Ishikawa (cell line): ENCODE measurements around the gene MUSTN1.

Experiments used
- CEBPB ChIP-seq: IDR thresholded peaks from 2 replicates; pipeline ENCODE4 v1.6.1; 2012
- CREB1 ChIP-seq: IDR thresholded peaks from 2 replicates; pipeline ENCODE4 v1.6.1; 2012; ENCODE audit warnings: low read depth
- EGR1 ChIP-seq: IDR thresholded peaks from 2 replicates; pipeline ENCODE4 v1.6.1; 2012
- EP300 ChIP-seq: IDR thresholded peaks from 2 replicates; pipeline ENCODE4 v1.6.1; 2012; ENCODE audit warnings: borderline replicate concordance
- FOXM1 ChIP-seq: IDR thresholded peaks from 2 replicates; pipeline ENCODE4 v1.6.1; 2012; ENCODE audit warnings: low read depth, borderline replicate concordance
- NFIC ChIP-seq: IDR thresholded peaks from 2 replicates; pipeline ENCODE4 v1.6.1; 2012
- RAD21 ChIP-seq: IDR thresholded peaks from 2 replicates; pipeline ENCODE4 v1.6.1; 2012; ENCODE audit warnings: low read depth
- TAF1 ChIP-seq: IDR thresholded peaks from 2 replicates; pipeline ENCODE4 v1.6.1; 2012; ENCODE audit warnings: low read depth, mild to moderate bottlenecking
- TCF12 ChIP-seq: IDR thresholded peaks from 2 replicates; pipeline ENCODE4 v1.6.1; 2012; ENCODE audit warnings: low read depth
- TEAD4 ChIP-seq: IDR thresholded peaks from 2 replicates; pipeline ENCODE4 v1.6.1; 2012
- YY1 ChIP-seq: IDR thresholded peaks from 2 replicates; pipeline ENCODE4 v1.6.1; 2012; ENCODE audit warnings: low read depth
- ZBTB7A ChIP-seq: IDR thresholded peaks from 2 replicates; pipeline ENCODE4 v1.6.1; 2012; ENCODE audit warnings: low read depth
- TF ChIP-seq, protein P1 (sequence below): IDR thresholded peaks from 2 replicates; pipeline ENCODE4 v1.6.1; 2012; ENCODE audit warnings: low read depth, mild to moderate bottlenecking
- TF ChIP-seq, protein P2 (sequence below): IDR thresholded peaks from 2 replicates; pipeline ENCODE4 v1.6.1; 2012
- TF ChIP-seq, protein P3 (sequence below): IDR thresholded peaks from 2 replicates; pipeline ENCODE4 v1.6.1; 2012

The MUSTN1 gene

DNA sequence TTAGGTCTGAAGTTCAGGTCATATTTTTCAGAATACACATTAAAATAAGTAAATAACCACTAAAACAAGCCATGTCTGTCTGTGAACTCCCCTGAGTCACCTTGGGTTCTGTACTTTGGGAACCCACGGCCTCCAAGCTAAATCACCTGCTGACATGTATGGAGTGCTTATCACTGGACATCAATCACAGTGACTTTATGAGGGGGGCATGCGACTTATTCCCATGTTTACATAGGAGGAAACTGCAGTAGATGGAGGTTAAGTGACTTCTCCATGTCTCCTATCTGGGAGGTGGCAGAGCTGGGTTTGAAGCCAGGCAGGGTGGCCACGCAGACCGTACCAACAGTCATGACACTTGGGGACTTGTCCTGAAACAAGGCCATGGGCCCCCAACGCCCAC is 12.5 kb downstream of the MUSTN1 start:
- no peak for TF ChIP-seq CEBPB
- no peak for TF ChIP-seq NFIC
- TF ChIP-seq EP300: no peak
- no peak for TF ChIP-seq TAF1

DNA sequence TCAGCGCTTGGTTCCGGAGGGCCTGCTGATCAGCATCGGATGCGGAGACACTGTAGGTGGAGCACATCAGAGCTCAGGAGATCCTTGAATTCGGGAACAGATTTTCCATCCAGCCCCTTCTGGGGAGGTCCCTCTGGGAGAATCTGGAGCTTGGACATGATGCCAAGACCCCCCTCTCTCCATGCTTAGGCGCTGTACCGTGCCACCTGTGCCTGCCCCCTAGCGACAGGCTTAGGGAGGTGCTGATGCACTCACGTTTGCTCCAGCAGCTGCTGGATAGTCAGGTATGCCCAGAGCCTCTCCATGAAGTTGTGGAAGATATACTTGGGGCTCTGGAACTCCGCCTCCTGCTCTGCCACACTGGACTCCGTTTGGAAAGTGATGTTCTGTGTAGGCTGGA is 14.1 kb downstream of the MUSTN1 start:
- TF ChIP-seq ZBTB7A (no peak), YY1 (no peak), RAD21 (peak; percentile 52), FOXM1 (no peak)
- TF ChIP-seq, protein P1, sequence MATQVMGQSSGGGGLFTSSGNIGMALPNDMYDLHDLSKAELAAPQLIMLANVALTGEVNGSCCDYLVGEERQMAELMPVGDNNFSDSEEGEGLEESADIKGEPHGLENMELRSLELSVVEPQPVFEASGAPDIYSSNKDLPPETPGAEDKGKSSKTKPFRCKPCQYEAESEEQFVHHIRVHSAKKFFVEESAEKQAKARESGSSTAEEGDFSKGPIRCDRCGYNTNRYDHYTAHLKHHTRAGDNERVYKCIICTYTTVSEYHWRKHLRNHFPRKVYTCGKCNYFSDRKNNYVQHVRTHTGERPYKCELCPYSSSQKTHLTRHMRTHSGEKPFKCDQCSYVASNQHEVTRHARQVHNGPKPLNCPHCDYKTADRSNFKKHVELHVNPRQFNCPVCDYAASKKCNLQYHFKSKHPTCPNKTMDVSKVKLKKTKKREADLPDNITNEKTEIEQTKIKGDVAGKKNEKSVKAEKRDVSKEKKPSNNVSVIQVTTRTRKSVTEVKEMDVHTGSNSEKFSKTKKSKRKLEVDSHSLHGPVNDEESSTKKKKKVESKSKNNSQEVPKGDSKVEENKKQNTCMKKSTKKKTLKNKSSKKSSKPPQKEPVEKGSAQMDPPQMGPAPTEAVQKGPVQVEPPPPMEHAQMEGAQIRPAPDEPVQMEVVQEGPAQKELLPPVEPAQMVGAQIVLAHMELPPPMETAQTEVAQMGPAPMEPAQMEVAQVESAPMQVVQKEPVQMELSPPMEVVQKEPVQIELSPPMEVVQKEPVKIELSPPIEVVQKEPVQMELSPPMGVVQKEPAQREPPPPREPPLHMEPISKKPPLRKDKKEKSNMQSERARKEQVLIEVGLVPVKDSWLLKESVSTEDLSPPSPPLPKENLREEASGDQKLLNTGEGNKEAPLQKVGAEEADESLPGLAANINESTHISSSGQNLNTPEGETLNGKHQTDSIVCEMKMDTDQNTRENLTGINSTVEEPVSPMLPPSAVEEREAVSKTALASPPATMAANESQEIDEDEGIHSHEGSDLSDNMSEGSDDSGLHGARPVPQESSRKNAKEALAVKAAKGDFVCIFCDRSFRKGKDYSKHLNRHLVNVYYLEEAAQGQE: no peak
- TF ChIP-seq, protein P2, sequence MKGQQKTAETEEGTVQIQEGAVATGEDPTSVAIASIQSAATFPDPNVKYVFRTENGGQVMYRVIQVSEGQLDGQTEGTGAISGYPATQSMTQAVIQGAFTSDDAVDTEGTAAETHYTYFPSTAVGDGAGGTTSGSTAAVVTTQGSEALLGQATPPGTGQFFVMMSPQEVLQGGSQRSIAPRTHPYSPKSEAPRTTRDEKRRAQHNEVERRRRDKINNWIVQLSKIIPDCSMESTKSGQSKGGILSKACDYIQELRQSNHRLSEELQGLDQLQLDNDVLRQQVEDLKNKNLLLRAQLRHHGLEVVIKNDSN: no peak

DNA sequence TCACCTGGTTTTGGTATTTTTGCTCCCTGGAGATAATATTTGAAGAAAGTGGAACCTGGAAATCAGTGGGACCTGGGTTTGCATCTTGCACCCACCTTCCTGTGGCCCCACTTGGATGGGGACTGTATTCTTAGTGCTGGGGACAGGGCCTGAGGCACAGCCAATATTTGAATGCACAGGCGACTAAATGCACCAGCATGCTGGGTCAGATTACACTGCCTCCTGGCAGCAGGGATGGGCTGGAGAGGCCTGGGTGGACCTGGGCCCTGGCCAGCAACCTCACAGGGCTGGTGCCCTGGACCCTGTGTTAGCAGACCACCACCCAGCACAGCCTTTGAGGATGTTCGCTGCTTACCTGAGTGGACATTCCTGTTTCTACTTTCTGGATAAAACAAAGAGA is 14.9 kb downstream of the MUSTN1 start:
- TF ChIP-seq EGR1: no peak
- no peak for TF ChIP-seq FOXM1
- TF ChIP-seq CEBPB: no peak
- TF ChIP-seq, protein P3, sequence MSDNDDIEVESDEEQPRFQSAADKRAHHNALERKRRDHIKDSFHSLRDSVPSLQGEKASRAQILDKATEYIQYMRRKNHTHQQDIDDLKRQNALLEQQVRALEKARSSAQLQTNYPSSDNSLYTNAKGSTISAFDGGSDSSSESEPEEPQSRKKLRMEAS: no peak
- TF ChIP-seq RAD21: no peak
- TF ChIP-seq CREB1: no peak
- no peak for TF ChIP-seq TEAD4
- no peak for TF ChIP-seq NFIC
- no peak for TF ChIP-seq YY1
- TF ChIP-seq TAF1: no peak
- TF ChIP-seq TCF12: no peak
- TF ChIP-seq ZBTB7A: no peak
- TF ChIP-seq, protein P2: no peak
- TF ChIP-seq, protein P1: no peak
- no peak for TF ChIP-seq EP300

DNA sequence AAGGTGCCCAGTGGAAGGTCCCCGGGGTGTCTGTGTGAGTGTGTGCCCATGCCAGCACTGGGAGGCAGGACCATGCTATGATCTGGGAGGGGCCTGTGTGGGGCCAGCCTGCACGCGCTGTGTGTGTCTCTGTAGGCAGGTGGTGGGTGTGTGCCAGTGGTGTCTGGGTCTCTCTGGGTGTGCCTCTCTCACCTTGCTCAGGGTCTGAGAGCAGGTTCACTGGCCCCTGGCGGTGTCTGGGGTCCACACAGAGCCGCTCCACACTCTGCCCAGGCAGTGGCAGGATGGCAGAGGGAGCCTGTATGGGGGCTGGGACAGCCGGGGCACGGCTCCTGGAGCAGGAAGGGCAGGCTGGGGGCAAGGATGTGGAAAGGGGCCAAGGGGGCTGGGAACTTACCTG is 17.0 kb downstream of the MUSTN1 start:
- no peak for TF ChIP-seq CEBPB
- TF ChIP-seq TCF12: no peak
- no peak for TF ChIP-seq TEAD4
- TF ChIP-seq ZBTB7A: no peak
- TF ChIP-seq, protein P3: no peak
- no peak for TF ChIP-seq NFIC
- TF ChIP-seq YY1: no peak
- TF ChIP-seq, protein P1: no peak
- no peak for TF ChIP-seq FOXM1
- no peak for TF ChIP-seq RAD21
- TF ChIP-seq CREB1: no peak
- TF ChIP-seq, protein P2: no peak
- TF ChIP-seq EP300: no peak
- TF ChIP-seq EGR1: no peak
- no peak for TF ChIP-seq TAF1

DNA sequence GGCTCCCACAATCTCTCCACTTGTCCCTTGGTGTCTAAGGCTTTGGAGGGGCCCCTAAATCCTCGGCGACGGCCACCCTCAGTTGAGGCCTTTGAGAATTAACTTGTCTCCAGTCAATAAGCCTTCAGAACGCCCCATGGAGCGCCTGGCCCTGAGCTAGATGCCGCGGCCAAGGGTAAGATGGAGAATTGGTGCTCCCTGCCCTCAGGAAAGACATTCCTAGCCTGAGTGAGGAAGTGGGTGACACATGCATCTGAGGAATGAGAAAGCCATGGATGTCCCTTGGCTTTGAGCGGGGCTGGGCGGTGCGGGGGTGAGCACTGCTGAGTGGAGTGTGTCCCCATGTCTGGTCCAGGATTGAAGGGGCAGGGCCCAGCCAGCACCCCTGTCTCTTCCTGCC is 17.6 kb downstream of the MUSTN1 start:
- TF ChIP-seq EP300 (no peak), ZBTB7A (no peak), NFIC (no peak), TEAD4 (no peak), EGR1 (no peak), FOXM1 (no peak), RAD21 (no peak), CEBPB (no peak), TCF12 (no peak)
- TF ChIP-seq, protein P3: no peak
- TF ChIP-seq, protein P2: no peak
